ENCODE data around the gene ADAM8.
"Not testable (repeated sequence)": the region's sequence is repeated elsewhere in the genome, so short reads cannot be mapped to it uniquely, and the experiment has no call there.

The ADAM8 gene

DNA sequence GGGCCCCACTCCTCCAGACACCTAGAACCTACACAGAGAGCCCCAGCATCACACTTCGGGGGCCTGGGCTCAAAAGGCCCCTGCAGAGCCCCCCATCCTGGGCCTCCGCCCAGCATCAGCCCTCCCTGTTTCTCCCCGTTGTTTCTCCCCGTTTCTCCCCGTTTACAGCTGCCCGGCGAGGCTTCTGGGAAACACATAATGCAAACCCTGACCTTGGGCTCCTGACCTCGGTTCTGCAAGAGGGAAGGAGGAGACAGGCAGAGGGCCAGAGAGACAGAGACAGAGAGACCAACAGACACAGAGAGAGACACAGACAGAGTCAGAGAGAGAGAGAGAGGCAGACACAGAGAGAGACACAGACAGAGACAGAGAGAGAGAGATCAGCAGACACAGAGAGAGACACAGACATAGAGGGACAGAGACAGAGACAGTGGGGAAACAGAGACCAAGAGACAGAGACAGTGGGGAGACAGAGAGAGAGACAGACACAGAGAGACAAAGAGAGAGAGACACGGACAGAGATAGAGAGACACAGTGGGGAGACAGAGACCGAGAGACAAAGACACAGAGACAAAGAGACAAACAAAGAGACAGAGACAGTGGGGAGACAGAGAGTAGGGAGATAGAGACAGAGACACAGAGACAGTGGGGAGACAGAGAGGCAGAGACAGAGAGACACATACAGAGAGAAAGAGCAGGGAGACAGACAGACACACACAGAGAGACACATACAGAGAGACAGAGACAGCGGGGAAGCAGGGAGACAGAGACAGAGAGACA, 26.5 kb downstream of the ADAM8 start:
- DNase-seq (ENCODE audit: low spot score), result no peak

DNA sequence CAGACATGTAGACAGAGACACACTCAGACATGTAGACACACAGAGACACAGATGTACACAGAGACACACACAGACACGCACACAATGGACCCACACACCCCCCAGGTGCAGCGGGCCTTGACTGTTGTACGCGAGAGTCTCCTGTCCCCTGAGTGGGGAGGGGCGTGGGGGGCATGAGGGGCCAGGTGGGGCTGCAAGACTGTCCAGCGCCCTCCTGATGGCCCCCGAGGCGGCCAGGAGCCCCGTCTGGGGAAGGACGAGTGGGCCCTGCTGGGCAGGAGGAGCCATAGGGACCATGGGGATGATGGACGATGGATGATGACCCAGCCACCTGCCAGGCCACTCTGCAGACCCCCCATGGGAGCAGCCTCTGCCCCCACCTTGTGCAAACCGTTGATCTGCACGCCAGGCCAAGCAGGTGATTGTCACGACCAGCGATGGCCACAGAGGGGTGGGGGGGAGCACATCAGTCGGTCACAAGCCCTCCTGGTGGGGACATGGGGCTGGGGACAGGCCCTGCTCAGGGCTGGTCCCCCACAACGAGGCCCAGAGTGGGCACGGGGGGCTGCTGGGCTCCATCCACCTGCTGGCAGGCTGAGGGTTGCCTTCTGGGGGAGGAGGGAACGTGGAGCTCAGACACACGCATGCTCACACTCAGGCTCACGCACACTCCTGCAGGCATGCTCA, 27.4 kb downstream of the ADAM8 start:
- no peak for DNase-seq (ENCODE audit: low spot score)

DNA sequence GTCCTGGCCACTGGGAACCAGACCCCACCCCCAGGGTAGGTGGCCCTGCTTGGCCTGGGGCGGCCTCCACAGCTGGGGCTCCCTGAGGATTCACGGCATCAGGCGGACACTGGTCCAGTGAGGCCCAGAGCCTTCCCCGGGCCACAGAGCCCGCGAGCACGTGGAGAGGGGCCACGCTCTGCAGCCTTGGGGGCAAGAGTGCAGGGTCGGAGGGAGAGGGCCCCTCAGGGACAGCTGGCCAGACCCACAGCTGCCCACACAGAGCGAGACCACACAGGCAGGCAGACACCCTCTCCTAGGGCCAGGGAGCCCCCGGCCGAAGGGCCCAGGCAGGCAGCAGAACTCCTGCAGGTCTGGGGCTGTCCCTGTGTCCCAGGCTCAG, 28.3 kb downstream of the ADAM8 start:
- DNase-seq (ENCODE audit: low spot score), result no peak

DNA sequence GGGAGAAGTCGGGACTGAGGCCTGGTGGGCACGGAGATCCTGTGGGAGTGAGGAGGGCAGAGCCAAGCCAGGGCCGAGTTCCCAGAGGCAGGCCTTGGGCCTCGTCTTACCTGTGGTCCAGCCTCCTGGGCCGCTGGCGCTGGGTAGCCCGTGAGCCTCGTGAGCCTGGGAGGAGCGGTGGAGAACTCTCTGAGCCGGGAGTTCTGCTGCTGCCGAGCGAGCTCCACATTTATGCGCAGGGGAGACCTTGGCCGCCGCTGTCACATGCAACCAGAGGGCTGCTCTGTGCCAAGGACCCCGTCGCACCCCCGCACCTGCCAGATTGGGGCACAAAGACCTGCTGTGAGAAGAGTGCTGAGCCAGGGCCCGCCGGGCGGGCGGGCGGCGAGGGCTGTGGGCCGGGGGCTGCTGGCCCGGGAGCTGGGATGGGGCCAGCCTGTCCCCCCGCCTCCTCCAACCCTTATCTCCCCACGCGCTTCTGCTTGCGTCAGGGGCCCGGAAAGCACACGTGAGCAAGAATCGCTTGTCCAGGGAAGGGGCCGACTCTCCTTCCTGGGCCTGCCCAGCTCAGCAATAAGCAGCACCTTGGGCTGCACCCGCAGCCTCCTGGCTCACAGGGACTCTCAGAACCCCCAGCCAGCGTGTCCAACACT, 28.9 kb downstream of the ADAM8 start:
- no peak for DNase-seq (ENCODE audit: low spot score)

DNA sequence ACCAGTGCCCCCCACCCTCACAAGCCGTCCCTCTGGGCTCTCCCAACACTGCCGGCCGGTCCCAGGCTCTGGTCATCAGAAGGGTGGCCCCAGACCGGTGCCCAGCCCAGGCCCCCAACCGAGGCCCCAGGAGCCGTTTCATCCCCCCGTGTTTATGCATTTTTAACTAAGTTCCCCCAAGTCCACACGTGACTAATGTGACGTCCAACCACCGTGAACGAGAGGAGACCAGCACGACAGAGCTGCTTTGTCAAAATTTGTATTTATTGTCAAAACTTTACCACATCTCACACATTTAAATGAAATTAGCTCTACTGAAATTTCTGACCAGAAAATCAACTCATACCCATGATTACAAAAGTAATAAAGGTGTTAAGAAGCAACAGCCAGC, 30.4 kb downstream of the ADAM8 start:
- no peak for DNase-seq (ENCODE audit: low spot score)

DNA sequence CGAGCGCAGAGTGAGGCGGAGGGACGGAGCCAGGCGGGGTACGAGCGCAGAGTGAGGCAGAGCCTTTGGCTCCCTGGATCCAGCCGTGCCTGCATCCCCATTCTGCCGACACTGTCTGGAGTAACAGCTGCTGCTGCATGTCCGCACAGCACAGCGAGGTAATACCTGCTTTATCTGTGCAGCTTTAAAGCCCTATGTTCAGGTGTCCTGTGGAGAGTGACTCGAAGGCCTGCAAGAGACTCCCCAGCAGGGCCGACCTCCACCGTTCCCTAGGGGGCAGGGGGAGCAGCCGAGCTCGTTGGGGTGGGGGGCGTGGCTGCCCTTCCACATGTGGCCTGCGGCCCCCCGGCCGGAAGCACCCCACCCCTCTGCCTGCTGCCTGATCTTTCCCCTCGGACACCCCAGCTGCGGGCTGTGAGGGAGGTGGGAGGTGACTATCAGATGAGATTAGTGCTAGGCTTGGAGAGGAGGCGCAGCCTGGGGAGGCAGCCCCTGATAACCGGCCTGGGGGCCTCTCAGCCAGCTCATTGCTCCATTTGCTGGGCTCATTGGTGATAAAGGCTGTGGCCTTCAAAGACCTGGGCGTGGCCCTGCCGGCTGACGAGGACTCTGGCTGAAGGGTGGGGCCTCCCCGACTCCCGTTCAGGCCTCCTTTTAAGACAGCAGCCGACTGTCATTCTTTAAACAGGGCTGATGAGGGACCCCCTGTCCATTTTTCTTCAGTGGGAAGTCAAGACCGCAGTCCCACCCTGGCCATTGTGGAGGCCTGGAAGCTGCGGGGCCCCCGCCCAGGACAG, 31.0 kb downstream of the ADAM8 start:
- DNase-seq (ENCODE audit: low spot score), result no peak

DNA sequence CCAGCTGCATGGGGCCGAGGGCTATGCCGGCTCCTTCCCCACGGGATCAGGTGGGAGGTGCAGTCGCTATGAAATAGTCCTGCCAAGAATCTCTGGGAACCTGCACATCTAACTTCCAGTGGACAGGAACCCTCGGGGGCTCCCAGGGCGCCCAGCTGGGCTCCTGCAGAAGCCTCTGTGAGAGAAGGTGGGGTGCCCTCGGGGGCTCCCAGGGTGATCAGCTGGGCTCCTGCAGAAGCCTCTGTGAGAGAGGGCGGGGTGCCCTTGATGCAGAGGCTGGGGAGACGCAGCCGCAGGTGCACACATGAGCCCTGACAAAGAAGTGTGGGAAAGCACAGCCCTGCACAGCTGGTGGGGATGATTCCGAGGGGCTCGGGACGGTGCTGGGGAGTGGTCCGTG, 33.1 kb downstream of the ADAM8 start:
- no peak for DNase-seq (ENCODE audit: low spot score)

DNA sequence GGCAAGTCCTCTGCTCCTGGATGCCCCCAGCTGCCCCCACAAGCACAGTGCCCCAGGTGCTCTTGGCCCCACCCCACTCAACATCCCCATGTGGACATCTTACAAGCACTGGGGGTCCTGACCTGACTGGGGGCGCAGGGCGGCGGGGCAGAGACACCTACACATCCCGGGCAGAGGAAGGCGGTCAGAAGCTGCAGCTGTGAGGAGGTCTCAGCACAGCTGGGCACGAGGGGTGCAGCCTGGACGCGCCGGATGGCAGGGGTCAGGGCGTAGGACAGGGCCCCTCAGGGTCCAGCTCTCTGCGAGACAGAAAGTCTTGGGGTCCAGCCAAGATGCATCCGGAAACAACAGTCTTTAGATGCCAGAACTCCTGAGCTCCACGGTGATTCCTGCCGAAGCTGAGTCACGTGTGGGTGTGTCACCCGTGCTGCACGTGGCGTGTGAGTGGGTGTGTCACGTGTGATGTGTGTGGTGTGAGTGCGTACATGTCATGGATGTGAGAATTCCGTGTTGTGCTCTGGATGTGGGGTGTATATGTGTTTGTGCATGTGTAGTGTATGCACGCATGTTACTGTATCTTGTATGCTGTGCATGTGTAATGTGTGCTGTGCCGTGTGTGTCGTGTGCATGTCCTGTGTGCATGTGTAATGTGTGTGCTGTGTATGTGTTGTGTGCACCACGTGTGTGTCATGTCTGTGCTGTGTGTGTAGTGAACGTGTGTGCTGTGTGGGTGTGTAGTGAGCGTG, 33.9 kb downstream of the ADAM8 start:
- no peak for DNase-seq (ENCODE audit: low spot score)

DNA sequence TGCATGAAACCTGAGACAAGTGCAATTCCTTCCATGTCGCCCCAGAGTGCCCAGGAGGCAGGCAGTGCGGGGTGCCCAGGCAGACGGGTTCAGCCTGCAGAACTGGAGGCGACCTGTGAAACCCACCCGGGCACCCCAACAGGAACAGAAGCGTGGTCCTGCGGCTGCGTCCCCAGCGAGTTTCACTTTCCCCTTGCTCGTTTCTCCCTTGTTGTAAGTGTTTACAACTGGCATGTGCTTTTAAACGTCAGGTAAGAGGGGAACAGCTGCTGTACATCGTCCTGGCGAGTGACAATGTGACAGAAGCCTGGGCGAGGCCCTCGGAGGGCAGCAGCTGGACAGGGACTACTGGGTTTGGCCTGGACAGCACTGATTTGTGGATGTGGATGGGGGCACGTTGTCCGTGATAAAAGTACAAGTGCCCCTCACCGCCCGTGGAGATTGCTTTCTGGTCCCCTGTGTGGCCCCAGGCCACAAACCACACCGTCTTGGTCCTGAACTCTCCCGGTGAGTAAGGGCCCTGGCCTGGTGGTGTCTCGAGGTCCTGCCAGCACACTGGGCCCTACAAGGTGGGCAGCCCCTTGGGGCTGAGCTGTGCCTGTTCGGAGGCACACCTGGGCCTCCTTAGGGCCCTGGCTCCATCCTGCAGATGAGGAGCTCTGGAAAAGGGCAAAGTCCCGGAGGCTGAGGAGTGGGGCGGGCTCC, 35.0 kb downstream of the ADAM8 start:
- no peak for DNase-seq (ENCODE audit: low spot score)

DNA sequence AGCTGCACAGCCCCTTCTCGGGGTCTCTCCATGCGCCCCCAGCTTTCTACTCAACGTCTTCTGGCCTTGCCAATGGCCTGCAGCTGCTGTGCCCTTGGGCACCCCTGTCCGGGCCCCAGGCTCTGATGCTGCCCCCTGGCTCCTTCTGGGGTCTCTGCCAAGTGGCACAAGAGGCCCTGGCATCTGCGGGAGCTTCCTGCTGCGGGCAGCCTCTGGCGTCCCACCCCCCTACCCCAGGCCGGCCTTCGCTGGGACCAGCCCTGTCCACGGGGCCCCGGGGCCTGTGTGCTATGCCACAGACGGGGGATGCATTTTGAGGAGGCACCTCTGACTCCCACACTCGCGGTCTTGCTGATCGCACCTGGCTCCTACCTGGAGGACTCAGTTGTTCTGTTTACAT, 36.7 kb downstream of the ADAM8 start:
- no peak for DNase-seq (ENCODE audit: low spot score)

DNA sequence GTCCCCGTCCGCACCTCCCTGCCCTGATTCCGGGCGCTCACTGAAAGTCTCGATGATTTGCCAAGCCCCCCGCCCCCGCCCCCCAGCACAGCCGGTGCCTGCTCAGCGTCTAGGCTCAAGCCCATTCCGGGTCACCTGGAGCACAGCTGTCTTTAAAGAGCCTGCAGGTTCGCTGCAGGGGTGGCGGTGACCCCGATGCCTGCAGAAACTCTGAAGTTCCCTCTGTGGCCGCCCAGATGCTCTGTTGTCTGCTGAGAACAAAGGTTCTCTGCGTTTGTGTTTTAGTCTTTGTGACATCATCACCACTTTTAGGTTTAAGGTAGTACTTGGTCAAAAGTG, 38.2 kb downstream of the ADAM8 start:
- no peak for DNase-seq (ENCODE audit: low spot score)

DNA sequence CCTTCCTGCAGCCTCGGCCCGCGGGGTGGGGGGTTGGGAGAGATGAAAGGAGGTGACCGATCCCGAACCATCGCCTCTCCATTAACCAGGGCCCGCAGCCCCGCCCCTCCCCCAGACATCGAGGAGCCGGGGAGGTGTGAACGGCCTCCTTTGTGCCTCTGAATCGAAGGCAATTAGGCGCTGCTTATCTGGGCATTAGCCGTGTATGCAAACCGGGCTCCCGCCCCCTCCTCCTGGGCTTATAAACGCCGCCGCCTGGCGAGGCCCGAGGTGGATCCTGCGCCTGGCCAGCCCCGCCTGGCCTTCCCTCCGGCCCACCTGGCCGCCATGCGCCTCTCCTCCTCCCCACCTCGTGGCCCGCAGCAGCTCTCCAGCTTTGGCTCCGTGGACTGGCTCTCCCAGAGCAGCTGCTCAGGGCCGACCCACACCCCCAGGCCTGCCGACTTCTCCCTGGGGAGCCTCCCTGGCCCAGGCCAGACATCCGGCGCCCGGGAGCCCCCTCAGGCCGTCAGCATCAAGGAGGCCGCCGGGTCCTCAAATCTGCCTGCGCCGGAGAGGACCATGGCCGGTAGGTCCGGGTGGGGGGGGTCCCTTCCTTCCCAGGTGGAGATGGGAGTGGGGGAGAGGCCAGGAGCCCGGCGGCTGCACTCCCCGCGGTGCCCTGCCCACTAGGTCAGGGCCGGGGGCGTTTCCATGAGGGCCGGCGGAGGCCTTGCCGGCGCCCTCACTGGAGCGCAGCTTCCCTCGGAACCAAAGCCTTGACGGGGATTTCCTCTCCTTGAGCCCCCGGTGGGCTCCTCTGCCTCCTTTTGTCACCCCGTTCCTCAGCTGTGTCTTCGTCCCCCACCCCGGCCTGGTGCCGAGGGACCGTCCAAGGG, 38.8 kb downstream of the ADAM8 start, which contains the start of gene VENTX:
VENTX (plus strand) TSS at position 268 of the 878 bp plus-strand sequence; CDS start at position 328, 60 bp downstream.
- peak; percentile 67 for DNase-seq (ENCODE audit: low spot score)

DNA sequence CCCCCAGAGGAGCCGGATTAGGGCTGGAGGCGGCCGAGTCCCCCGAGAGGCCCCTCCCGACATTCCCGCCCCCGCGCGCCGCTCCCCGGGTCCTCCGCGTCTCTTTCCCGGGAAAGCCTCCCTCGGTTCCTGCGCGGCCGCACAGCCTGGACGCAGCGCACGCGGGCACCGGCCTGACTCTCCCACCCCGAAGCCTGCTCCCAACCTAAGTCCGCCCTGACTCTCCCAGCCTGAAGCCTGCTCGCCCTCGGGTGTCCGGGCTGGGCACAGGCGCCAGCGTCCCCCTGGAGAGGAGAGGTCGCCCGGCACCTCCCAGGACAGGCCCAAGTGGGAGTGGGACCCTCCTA, 39.5 kb downstream of the ADAM8 start:
- no peak for DNase-seq (ENCODE audit: low spot score)

DNA sequence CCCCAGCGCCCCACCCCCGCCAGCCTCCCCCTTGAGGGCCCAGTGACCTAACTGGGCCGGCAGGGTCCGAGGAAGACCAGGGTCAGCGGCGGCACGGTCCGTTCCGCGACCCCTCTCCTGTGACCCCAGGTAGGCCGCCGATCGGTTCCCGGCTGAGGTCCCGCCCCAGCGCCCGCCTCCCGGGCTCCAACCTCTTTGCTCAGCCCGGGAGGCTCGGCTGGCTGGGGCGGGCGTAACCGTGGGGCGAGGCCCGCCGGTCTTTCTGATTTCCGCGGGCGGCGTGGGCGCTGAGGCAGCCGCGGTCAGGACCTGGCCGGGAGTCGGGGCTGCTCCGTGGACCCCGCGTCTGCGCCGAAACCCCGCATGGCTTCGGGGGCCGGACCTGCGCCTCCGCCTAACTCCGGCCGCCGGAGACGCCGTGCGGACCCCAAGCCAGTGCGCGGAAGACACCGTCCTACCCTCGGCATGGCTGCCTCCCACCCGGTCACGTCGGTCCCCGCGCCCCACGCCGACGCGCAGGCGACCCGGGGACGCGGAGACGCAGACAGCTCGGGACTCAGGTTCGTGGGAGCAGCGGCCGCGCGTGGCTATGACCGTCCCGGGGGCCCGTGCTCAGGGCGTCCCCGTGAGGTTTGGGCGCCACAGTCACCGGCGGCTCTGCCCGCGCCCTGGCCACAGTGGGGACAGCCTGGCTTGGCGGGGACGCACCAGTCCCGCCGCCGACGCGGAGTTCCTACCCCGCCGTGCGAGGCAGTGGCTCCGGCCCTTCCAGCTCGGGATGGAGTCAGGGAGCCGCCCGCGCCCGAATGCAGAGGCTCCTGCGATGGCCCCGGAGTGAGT, 40.0 kb downstream of the ADAM8 start:
- no peak for DNase-seq (ENCODE audit: low spot score)

DNA sequence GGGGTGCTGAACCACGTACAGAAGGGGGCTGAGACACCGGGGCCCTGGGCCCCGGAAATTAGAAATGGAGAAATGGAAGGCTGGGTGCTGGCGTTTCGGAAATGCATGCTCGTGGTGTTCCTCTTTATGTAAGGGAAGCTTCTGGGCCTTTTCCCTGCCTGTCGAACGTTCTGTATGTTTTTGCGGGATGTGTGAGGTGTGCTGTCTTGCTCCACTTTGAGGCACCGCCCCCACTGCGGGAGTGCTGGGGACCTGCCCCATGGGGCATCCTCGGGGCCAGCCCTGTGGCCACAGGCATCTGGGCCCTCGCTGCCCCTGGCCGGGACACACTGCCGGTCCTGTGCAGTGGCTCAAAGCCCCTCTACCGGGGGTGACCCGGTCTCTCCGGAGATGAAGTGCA, 40.7 kb downstream of the ADAM8 start:
- no peak for DNase-seq (ENCODE audit: low spot score)

DNA sequence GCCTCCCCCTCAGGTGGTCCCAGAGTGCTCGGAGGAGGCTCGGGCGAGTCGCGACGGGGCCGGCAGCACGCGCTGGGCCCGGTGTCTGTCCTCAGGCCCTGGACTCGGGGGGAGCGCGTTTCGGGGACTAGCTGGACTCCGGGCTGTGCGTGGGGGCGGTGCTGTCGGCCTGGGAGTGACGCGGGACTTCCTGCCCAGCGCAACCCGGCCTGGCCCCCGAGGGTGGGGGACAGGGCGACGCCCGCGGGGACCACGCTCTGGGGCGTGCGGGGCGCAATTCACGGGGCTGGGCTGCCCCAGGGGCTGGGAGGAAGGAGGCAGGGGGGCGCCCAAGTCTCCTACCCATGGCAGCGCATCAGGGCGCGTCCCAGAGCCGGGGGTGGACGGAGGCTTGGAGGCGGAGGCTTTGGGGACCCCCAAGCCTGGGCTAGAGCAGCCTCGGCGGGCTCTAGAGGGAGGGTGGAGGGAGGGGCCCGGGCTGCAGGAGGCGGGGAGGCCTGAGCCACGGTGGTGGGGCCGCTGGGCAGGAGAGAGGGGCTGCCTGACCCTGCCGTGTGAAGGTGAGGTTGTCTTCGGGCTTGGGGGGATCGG, 41.3 kb downstream of the ADAM8 start:
- no peak for DNase-seq (ENCODE audit: low spot score)

DNA sequence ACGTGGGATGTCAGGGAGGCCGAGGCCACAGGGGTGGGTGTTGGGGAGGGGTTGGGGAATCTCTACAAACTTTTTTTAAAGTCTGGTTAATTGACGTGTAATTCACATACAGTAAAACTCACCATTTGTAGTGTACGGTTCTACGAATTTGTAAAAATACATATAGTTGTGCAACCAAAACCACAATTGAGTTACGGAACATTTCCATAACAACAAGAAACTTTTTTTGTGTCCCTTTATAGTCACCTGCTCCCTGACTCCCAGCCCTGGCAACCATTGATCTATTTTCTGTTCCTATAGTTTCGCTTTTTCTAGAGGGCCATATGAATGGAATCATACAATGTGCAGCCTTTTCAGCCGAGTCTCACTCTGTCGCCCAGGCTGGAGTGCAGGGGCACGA, 41.9 kb downstream of the ADAM8 start:
- not testable (repeated sequence) for DNase-seq (ENCODE audit: low spot score)

DNA sequence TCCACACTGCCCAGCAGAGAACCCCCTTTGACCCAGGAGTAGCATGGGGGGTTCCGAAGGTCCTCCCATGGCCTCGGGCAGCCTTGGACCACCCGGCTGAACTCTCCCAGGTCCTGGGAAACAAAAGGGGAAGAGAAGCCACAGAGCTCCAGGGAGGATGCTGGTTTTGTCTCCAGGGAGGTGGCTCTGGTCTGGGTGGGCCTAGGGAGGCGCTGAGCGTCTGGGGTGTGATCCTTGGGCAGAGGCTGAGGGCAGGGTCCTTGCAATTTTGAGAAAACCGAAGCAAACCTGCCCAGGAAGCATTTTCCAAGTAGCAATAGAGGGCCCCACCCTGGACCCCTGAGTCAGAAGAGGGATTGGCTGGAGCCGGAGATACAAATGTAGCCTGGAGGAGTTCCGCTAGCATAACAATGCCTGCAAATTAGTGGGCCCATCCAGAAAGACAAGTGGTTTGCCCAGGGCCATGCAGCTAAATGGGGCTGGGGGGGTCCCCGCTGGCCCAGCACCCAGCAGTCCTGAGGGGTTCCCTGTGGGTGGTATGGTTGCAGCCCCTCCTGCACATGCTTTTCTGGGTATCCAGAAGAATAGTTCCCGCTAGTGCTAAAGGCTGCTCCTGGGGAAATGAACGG, 44.6 kb downstream of the ADAM8 start:
- DNase-seq (ENCODE audit: low spot score), result no peak
